NCI-H2227 (cell line): ENCODE data around the gene ATRX.
"Not testable (repeated sequence)": the region's sequence is repeated elsewhere in the genome, so short reads cannot be mapped to it uniquely, and the experiment has no call there.

ENCODE experiments used
- DNase-seq: peaks from one replicate; lab custom pipeline; 2025; ENCODE audit not compliant: unreplicated experiment; lab: John Stamatoyannopoulos, UW

ATRX gene

DNA sequence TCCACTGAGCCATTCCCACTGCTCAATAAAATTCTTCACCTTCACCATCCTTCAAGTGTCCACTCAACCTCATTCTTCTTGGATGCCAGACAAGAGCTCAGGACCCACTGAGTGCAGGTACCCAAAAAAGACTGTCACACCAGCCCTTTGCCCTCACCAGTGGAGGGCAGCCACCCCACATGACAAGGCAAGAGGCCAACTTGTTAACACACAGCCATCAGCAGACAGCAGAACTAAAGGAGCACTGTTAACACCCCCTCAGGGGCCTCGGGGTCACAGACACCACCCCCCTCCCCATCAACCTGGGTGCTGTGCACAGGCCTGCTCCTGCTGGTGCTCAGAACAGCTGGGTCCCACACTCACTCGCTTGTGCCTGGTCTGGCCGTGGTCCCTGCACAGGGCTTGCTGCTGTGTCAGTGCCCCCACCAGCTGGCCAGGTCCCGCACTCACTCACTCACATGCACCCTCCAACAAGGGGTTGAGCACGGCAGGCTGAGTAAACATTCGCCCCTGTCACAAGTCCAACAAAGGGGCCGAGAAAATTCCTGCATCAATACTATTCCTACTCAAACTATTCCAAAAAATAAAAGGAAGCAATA lies 54.1 kb downstream of the ATRX start:
- no peak for DNase-seq

DNA sequence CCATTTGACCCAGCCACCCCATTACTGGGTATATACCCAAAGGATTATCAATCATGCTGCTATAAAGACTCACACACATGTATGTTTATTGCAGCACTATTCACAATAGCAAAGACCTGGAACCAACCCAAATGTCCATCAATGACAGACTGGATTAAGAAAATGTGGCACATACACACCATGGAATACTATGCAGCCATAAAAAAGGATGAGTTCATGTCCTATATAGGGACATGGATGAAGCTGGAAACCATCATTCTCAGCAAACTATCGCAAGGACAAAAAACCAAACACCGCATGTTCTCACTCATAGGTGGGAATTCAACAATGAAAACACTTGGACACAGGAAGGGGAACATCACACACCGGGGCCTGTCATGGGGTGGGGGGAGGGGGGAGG lies 59.9 kb downstream of the ATRX start:
- DNase-seq = not testable (repeated sequence)

DNA sequence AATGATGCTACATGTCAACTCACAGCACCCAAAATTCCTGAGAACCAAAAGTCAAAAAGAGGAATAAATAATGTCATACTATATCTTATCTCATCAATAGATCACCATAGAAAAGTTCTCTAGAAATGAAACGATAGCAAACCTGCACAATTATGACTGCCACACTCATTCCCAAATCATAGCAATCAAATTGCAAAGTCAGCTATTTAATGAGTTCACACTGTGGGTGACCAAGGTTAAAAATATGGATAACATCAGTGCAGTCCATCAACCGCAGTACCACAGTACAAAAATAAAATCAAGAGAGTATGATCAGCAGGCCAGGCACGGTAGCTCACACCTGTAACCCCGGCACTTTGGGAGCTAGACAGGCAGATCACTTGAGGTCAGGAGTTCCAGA lies 62.3 kb downstream of the ATRX start:
- no peak for DNase-seq

DNA sequence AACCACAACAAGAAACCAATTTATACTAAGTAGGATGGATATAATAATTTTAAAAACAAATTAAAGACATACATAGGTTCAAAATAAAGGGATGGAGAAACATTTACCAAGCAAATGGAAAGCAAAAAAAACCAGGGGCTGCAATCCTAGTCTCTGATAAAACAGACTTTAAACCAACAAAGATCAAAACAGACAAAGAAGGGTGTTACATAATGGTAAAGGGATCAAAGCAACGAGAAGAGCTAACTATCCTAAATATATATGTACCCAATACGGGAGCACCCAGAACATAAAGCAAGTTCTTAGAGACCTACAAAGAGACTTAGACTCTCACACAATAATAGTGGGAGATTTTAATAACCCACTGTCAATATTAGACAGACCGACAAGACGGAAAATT lies 66.6 kb downstream of the ATRX start:
- no peak for DNase-seq

DNA sequence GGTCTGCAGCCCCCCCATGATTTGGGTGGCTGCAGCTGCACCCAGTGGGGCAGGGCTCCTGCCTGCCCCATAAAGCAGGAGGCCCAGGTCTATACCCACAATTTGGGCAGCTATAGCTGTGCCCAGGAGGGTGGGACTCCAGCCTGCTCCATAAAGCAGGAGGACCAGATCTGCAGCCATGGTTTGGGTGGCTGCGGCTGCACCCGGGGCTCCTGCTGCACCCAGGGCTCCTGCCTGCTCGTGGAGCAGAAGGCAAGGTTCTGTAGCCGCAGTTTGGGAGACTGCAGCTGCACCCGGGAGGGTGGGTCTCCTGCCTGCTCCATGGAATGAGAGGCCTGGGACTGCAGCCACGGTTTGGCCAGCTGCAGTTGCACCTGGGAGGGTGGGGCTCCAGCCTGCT lies 81.1 kb downstream of the ATRX start:
- no peak for DNase-seq

DNA sequence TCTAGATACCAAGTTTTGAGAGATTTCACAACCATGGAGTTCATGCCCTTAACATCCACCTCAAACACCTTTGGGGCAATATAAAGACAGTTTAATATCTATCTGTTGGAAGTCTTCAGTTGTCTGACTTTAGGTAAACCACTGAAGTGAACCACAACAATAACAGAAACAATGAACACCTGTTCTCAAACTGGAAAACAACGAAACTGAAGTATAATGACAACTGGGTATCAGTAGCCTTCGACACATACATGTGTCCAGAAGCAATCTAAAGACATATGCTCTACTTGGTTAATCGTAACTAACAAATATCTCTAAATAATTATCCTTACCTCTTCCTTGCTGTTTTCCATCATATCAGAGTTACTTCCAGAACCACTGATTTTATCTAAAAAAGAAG lies 87.8 kb downstream of the ATRX start:
- DNase-seq = no peak

DNA sequence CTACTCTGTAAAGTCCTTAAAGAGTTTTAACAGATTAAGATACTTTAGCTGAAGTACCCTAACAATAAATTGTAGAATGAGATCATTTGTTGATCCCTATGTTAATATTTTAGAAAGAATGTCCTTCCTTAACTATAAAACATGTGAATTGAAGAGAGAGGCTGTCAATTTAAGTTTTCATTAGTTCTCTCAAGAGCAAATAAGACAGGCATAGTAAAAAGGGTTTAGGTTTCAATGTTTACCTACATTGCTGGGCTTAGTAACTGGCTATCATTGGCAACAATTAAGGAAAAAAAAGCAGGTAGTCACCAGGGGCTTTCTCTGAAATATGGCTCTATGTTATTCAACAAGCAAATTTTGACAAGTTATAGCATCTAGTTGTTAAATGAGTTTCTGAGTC lies 91.5 kb downstream of the ATRX start:
- no peak for DNase-seq

DNA sequence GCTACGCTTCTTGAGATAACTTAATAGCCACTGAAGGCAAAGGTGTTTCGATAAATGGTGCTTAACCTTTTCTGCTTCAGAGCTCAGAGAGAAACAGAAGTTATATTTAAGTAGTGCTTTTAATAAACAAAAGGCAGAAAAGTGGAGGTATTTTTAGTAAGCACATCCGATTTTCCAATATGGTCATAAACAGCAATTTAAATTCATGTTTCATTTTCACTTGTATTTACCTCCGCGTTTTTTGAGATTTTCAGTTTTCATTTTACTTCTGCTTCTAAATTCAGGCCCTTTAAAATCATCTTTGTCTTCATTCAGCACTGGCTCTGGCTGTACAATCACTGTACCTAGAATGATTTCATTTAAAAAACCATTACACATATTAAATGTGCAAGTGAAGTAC lies 92.4 kb downstream of the ATRX start:
- no peak for DNase-seq

DNA sequence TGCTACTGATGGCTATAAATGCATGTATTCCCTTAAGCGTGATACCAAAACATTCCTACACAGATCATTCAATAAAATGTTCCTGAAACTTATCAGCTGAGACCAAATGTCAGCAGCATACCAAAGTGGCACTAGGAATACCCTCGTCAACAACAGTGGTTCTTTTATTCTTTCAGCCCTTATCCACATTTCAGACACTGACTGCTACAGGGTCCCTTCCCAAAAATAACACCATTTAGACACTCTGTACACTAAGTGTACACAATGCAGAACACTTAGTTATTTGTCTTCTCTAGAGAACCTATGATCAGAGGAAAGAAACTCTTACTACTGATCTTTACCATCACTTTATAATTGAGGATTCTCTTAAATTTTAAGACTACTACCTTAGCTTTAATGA lies 94.1 kb downstream of the ATRX start:
- no peak for DNase-seq

DNA sequence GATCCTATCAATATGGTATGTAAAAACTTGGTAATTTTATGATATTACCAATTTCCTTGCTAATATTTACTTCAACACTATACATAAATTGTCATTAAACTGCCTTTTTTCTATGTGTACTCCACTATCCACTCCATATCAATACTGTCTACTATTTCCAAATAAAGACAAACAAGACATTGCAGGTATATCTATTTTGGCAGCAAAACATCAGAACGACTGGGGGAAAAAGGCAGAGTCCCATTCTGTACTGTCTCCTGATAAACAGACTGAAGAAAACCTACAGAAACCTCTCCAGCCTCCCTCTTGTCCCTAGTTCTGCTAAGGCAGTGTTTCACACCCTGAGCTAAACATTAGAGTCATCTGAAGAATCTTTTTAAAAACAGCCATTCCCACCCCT lies 96.6 kb downstream of the ATRX start:
- DNase-seq = no peak

DNA sequence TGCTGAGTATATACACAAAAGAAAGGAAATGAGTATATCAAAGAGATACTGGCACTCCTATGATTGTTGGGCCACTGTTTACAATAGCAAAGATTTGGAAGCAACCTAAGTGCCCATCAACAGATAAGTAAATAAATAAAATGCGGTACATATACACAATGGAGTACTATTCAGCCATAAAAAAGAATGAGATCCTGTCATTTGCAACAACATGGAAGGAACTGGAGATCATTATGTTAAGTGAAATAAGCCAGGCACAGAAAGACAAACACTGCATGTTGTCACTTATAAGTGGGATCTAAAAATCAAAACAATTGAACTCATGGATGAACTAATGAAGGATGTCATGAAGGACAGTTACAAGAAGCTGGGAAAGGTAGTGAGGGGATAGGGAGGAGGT lies 100.3 kb downstream of the ATRX start:
- not testable (repeated sequence) for DNase-seq

DNA sequence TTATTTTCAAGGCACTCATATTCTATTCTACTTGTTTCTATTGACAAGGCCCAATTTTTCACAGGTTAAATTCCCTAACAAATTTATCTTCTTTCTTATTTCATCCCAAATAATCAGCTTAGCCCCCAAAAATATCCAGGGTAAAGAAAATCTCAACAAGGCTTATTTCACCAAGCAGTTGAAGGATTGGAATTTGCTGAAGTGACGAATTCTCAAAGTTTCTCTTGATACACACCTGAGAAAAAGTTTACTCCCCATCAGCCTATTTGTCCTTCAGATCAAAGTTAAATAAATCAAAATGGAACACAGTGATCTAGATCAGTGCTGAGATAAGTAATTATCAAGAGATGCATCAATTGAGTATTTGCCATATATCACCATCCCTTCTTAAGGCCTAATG lies 106.9 kb downstream of the ATRX start:
- no peak for DNase-seq

DNA sequence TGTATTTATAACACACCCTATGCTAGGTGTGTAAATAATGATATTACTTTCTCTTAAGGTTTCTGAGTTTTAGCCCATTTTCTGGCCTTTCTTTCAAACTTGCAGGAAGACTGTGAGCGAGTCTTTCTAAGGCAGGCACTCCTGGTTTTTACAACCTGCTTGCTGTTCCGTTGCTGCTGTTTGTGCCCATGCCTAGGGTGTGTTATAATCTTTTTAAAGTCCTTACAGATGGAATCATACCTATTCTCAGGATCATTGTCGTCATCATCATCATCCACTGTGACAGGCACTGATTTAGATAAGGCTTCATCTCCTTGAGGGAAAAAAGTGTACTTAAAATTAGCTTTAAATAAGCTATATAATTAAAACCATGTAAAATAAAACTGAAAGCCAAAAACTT lies 110.0 kb downstream of the ATRX start:
- DNase-seq = no peak

DNA sequence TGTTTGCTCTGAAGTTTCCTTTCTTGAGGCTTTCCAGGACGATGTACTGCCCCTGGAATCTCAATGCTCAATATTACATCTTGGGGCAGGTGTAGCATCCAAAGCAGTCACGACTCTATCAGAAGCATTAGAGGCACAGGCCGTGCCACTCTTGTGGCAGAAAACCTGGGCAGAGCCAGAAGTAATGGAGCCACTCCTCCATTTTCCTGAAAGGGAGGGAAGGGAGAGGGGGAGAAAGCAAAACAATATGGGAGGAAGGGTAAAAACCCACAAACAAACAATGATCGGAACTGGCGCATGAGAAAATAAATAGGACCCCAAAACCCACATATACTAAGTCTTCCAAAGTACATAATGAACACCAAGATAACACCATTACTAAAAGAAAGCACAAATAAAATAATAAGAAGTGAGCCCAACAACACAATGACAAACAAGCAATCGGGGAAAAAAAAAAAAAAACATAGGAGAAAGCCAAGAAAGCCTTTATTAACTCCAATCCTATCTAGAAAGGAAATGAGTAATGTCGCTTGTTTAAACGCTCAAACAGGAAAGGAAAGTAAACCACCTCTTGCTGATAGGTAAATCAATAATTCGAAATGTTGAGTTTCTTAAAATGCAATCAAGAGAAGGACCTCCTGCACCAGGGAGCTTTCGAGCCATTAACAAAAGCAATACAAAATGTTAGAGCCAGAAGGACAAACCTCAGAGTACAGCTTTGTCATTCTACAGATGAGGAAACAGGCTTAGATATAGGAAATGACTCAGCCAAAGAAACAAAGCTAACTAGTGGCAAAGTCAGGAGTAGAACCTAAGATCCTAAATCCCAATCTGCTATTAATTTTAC lies 117.4 kb downstream of the ATRX start:
- no peak for DNase-seq

DNA sequence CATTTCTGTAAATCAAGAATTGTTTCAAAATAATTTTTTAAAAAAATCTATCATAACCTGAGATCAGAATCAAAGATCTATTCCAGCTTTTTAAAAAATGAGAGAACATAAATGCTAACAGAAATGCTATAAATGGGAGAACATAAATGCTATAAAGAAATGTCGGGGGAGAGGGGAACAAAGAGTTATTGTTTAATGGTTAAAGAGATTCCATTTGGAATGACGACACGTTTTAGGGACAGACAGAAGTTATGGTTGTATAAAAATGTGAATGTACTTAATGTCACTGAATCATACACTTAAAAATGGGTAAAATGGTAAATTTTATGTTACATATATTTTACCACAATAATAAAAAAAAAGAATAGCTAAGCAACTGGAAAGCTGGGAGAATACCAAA lies 127.1 kb downstream of the ATRX start:
- no peak for DNase-seq

DNA sequence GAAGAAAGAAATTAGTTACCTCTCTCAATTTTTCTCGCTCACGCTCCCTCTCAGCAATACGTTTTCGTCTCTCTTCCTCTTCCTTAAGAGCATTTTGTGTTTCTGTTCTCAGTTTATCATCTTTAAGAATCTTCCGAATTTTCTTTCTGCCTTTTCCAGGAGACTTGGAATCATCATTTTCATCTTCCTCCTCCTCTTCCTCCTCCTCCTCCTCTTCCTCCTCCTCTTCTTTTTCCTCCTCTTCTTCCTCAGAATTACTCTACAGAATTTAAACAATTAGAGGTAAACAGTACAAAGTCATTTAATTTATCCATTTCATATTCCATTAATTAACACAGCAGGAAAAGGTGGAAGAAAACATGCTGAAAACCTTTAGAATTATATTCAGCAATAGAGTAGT lies 133.9 kb downstream of the ATRX start:
- no peak for DNase-seq

DNA sequence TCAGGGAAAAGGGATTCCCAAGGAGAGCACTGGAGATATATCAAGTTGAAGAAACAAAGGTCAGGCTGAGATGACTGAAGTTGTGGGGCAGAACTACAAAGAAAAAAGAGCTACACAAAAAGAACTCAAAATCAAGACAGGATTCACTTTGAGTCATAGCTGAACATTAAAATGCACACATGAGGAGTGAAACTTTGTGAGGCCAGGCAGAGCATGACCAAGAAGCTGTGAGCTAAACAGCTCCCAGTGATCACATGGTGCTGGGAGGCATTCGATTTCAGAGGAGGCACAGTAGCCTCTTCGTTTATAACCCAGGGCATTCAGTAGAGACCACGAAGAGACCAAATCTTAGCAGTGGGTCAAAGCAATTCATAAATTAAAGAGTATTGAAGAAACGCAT lies 145.3 kb downstream of the ATRX start:
- no peak for DNase-seq

DNA sequence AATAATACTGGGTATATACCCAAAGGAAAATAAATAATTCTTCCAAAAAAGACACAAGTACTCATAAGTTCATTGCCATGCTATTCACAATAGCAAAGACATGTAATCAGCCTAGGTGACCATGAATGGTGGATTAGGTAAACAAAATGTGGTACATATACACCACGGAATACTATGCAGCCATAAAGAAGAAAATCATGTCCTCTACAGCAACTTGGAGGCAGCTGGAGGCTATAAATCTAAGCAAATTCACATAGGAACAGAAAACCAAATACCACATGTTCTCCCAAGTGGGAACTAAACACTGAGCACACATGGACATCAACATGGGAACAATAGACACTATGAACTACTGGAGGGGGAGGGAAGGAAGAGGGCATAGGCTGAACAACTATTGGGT lies 146.2 kb downstream of the ATRX start:
- no peak for DNase-seq

DNA sequence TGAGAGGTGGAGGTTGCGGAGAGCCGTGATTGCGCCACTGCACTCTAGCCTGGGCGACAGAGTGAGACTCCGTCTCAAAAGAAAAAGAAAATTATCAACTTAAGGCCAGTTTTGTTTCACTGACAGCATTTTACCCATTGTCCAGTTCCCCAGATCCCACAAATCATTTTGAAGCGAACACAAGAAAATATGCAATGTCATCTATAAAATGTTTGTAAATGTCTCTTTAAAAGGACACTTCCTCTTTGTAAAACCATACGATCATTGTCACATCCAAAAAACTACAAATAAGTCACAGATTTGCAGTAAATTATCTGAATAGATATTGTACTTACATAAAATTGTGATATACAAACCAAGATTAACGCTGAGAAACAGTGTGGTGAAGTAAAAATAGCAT lies 147.6 kb downstream of the ATRX start:
- DNase-seq = no peak

DNA sequence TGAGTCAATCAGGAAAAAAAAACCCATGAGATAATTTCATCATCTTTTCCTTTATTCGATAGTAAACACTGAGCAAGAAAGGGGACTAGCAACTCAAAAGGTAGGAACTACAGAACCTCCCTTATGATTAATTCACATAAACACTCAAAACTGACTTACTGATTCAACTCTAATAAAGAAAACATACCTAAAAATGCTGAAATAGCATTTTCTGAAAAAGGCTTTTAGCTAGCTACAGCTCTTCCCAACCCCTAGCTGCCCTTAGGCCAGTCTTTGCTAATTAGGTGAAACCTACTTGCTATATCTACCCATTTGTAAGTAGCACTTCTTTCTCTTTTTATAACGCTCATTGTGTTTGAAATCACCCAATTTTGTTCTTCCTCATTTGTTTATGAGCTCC lies 150.6 kb downstream of the ATRX start:
- no peak for DNase-seq

DNA sequence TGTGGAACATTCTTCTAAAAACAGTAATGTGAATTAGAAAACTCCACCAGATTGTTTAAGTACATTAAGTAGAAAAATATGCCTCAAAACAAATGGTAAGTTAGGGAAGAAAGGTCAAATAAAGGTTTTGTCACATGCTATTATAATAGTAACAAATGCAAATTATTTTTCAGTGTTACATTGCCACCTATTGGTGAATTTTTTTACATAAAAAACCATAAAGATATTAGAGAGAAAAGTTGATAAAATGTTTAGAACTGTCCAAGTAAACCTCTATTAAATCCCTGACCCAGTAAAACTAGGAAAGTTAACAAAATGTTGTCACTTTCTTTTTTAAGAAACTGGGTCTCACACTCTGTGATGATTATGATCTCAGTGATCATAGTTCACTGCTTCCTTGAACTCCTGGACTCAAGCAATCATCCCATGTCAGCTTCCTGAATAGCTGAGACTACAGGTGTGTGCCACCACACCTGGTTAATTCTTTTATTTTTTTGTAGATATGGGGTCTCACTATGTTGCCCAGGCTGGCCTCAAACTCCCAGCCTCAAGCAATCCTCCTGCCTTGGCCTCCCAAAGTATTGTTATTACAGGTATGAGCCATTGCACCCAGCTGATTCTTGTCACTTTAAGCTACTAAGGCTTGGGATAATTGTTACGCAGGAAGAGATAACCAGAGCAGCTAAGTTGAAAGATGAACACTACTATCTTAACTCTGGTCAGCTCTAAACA lies 157.6 kb downstream of the ATRX start:
- no peak for DNase-seq

DNA sequence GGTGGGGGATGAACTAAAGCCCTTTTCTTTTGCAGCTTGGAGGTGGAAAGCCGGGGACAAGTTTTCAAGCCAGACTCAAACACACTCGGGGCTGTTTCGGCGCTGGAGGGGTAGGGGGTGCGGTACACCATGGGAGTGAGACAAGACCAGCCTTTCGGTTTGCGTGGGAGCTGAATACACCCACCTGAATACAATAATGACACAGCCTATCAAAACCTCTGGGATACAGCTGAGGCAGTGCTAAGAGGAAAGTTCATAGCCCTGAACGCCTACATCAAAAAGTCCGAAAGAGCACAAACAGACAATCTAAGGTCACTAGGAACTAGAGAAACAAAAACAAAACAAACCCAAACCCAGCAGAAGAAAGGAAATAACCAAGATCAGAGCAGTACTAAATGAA lies 163.3 kb downstream of the ATRX start:
- DNase-seq = no peak
